GM12801 (cell line): ENCODE data around the gene DGLUCY.

ENCODE experiments used
- CTCF ChIP-seq: IDR thresholded peaks from one replicate; pipeline ENCODE4 v1.5.1; 2011; ENCODE audit warnings: control low read depth; ENCODE audit not compliant: insufficient read length; ENCODE audit errors: extremely low read depth

DGLUCY gene

DNA sequence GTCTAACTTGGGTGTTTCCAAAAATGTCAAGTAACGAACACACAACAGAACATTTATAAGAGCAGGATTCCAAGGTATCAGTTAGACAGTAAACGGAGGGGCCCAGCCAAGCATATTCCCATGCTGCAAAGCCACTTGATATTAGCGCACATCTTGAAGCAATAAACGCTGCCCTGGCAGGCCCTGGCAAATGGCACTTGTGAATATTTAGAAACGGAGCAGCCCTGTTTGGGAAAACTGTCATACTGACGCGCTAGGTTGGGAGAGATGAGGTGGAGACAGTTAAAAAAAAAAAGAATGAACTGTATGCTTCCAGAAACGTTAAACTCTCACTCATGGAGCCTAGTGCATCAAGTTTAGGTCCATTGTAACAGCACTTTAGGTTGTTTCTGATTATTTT is 9.3 kb downstream of the DGLUCY start:
- TF ChIP-seq CTCF, result no peak

DNA sequence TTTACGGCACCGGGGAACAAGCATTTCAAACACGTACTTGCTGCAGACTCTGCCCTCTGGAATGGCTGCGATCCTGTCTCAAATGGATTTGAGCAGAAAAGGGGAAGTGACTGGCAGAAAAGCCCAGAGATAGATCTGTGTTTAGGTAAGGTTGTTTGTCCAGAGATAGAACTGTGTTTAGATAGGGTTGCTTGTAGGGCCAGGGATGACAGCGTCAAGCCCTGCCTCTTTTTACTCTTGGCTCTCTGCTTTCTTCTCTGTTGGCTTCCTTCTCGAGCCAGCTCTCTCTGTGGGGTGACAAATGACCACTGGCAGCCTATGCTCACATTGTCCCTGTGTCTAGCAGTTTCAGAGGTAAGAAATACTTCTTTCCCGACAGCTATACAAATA is 11.4 kb downstream of the DGLUCY start:
- no peak for TF ChIP-seq CTCF

DNA sequence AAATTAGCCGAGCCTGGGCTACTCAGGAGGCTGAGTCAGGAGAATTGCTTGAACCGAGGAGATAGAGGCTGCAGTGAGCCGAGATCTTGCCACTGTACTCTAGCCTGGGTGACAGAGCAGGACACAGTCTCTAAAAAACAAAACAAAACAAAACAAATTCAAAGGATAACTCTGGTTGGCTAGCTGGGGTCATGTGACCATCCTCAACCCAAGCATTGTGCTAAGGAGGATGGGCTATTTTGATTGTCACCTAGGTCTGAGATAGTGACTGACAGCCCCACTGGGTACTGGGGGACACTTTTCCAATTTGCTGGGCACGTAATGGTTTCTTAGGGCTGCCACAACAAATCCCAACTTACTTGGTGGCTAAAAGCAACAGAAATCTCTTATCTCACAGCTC is 11.9 kb downstream of the DGLUCY start:
- TF ChIP-seq CTCF, result no peak

- TF ChIP-seq CTCF, result no peak
Observed at GRCh38 chr14:91126761-91127160, 12.9 kb downstream of the DGLUCY start.

- TF ChIP-seq CTCF, result no peak
Observed at GRCh38 chr14:91127401-91127801, 13.5 kb downstream of the DGLUCY start.

DNA sequence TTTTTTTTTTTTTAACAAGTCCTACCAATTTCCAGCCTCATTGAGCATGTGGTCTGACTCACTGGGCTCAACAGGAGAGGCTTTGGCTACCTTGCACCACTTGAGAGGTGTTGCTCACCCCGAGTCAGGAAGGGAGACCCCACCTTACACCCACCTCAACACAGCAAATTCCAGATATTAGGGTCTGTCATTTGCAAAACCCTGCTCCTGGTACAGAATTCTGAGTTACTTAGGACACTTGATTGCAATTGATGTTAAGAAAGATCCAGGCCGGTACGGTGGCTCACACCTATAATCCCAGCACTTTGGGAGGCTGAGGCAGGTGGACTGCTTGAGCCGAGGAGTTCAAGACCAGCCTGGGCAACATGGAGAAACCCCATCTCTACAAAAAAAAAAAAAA is 14.1 kb downstream of the DGLUCY start:
- no peak for TF ChIP-seq CTCF

- TF ChIP-seq CTCF, result no peak
Observed at GRCh38 chr14:91128699-91129098, 14.8 kb downstream of the DGLUCY start.

DNA sequence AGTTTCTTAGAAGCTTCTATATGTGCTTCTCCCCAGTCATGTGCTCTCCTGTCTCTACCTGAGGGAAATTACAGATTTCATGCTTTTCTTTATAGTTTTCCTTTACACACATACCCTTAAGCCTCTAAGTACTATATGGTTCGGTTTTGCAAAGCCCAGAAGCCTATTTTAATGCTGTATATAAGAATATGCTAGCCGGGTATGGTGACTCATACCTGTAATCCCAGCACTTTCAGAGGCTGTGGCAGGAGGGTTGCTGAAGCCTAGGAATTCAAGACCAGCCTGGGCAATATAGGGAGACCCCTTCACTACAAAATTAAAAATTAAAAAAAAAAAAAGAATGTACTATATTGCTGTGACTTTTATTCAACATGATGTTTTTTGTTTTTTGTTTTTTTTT is 15.4 kb downstream of the DGLUCY start:
- TF ChIP-seq CTCF, result no peak
